ENCODE data around the gene MYT1.

- TF ChIP-seq SUZ12 (IDR thresholded peaks at IDR 0.05) (no peak), ELF4 (IDR thresholded peaks at IDR 0.05) (no peak), FOXM1 (IDR thresholded peaks at IDR 0.05; ENCODE audit: borderline replicate concordance) (no peak), NFRKB (IDR thresholded peaks at IDR 0.05) (no peak), SP1 (IDR thresholded peaks at IDR 0.05) (no peak), FOXK2 (IDR thresholded peaks at IDR 0.05) (no peak)
Observed at GRCh38 chr20:64214952-64215351, 50.7 kb downstream of the MYT1 start.

Data from HEK293T (cell line).